Measurements from ENCODE around the gene TRIM71.

TRIM71 gene

GRCh38 chr3:32888739-32889138, 70.9 kb downstream of the TRIM71 start:
- ChIA-PET CTCF (interaction anchor here (0.7 kb wide), 1 partner anchor 108 kb away, joined by 4 read pairs; no protein-coding TSS in a partner anchor), POLR2A (no interaction called here)
- no peak for TF ChIP-seq ZFP41 (tag by site-specific recombination; IDR thresholded peaks at IDR 0.05; ENCODE audit: borderline replicate concordance)
- no peak for TF ChIP-seq ZNF791 (tag by site-specific recombination; IDR thresholded peaks at IDR 0.05)
- TF ChIP-seq ZNF513 (tag by site-specific recombination; IDR thresholded peaks at IDR 0.05) = no peak
- H3K4me3 ChIP-seq (ENCODE audit: low read depth, low read length) = no peak overlapping the region
- H3K36me3 ChIP-seq (ENCODE audit: control insufficient read depth in 2 of 2, insufficient read depth in 1 of 2, low read length in 2 of 2) = peaks cover 0 to 56% of the 10 kb centered on the region in 2 experiments; a peak in 1 of 3 replicates
- H3K9me3 ChIP-seq (ENCODE audit: control insufficient read depth, insufficient read depth, low read depth, low read length) = no peaks in the 10 kb centered on the region
- no peak overlapping the region for H3K27ac ChIP-seq (ENCODE audit: extremely low read depth, low read depth, low read length)
- H3K4me1 ChIP-seq (ENCODE audit: control insufficient read depth, insufficient read depth, low read length) = no peaks in the 10 kb centered on the region

- Histone ChIP-seq H3K36me3 (ENCODE audit: control insufficient read depth in 2 of 2, insufficient read depth in 1 of 2, low read length in 2 of 2) (peaks cover 0 to 52% of the 10 kb centered on the region in 2 experiments; a peak in 1 of 3 replicates), H3K27ac (ENCODE audit: extremely low read depth, low read depth, low read length) (no peak overlapping the region), H3K4me1 (ENCODE audit: control insufficient read depth, insufficient read depth, low read length) (no peaks in the 10 kb centered on the region), H3K9me3 (ENCODE audit: control insufficient read depth, insufficient read depth, low read depth, low read length) (no peaks in the 10 kb centered on the region), H3K4me3 (ENCODE audit: low read depth, low read length) (no peak overlapping the region)
- TF ChIP-seq WT1 (tag by site-specific recombination; IDR thresholded peaks at IDR 0.05) = no peak
- TF ChIP-seq ZNF488 (tag by site-specific recombination; IDR thresholded peaks at IDR 0.05) = no peak
- TF ChIP-seq CTCF (tag by site-specific recombination; IDR thresholded peaks at IDR 0.05) = no peak
- TF ChIP-seq ZNF26 (tag by site-specific recombination; IDR thresholded peaks at IDR 0.05) = no peak
- TF ChIP-seq SALL2 (tag by site-specific recombination; IDR thresholded peaks at IDR 0.05; ENCODE audit: borderline replicate concordance) = no peak
- no peak for TF ChIP-seq ZNF24 (tag by site-specific recombination; IDR thresholded peaks at IDR 0.05)
- ChIA-PET POLR2A (no interaction called here), CTCF (no interaction called here)
These were observed 72.9 kb downstream of the TRIM71 start for GRCh38 chr3:32890420-32891276.

- POLR2A ChIA-PET = no interaction called here
- Histone ChIP-seq H3K4me1 (ENCODE audit: control insufficient read depth, insufficient read depth, low read length) (no peaks in the 10 kb centered on the region), H3K9me3 (ENCODE audit: control insufficient read depth, insufficient read depth, low read depth, low read length) (no peaks in the 10 kb centered on the region), H3K27ac (ENCODE audit: extremely low read depth, low read depth, low read length) (no peak overlapping the region), H3K36me3 (ENCODE audit: control insufficient read depth in 2 of 2, insufficient read depth in 1 of 2, low read length in 2 of 2) (peaks cover 0 to 45% of the 10 kb centered on the region in 2 experiments; a peak in 1 of 3 replicates), H3K4me3 (ENCODE audit: low read depth, low read length) (no peak overlapping the region)
- TF ChIP-seq GLIS2 (tag by site-specific recombination; IDR thresholded peaks at IDR 0.05) (no peak), ZBTB8A (tag by site-specific recombination; IDR thresholded peaks at IDR 0.05) (no peak), ZNF311 (tag by site-specific recombination; IDR thresholded peaks at IDR 0.05; ENCODE audit: borderline replicate concordance) (no peak)
- CTCF ChIA-PET = no interaction called here
These were observed 73.6 kb downstream of the TRIM71 start for GRCh38 chr3:32891365-32891764.
